Measurements from ENCODE around the gene ITPR1.

- no peak for TF ChIP-seq CTCF (IDR thresholded peaks at IDR 0.05)
- TF ChIP-seq ZFP36 (IDR thresholded peaks at IDR 0.05; ENCODE audit: borderline replicate concordance, partially characterized antibody), result no peak
- TF ChIP-seq CEBPB (IDR thresholded peaks at IDR 0.05), result peak; percentile 68 to 83; a peak in 3 of 4 replicates
- TF ChIP-seq RFX5 (IDR thresholded peaks at IDR 0.05), result no peak
- TF ChIP-seq USF2 (IDR thresholded peaks at IDR 0.05), result no peak
Observed at GRCh38 chr3:4695846-4696245, 202.7 kb downstream of the ITPR1 start.
